ENCODE results near the gene ZBP1. TPM values are rescaled to one million over a fixed set of nuclear protein-coding genes. Genes with fewer than 3 reads are reported as not detected.

Gene ZBP1
- total RNA-seq, 1 experiment from 2014 or later: not detected

DNA sequence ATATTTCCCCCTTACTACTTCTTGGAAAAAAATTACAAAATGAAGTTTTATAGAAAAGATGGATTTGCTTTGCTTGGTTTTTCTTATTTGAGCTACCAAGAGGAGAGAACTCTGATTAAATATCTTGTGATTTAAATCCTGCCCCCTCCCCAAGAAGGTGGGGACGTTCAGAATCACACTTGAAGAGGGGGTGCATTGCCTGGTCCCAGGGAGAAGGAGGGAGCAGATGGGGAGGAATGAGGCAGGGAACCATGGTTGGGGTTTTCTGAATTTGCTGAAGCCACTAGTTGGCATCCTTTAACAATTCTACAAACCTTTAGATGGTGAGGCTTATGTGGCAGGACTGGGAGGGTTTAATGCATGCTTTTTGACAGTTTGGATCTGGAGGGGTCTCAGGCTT is 53.8 kb downstream of the ZBP1 start:
- Mint-ChIP-seq H3K9me3 (ENCODE audit: unreplicated experiment) (no peaks in the 10 kb centered on the region), H3K4me1 (ENCODE audit: low read depth, unreplicated experiment) (no peaks in the 10 kb centered on the region), H3K27ac (ENCODE audit: unreplicated experiment) (no peak overlapping the region), H3K4me3 (ENCODE audit: unreplicated experiment) (no peak overlapping the region), H3K36me3 (ENCODE audit: insufficient read depth, unreplicated experiment) (no peaks in the 10 kb centered on the region), H3K27me3 (ENCODE audit: insufficient read depth, unreplicated experiment) (peaks cover 17% of the 10 kb centered on the region)
- no peaks in the 10 kb centered on the region for H3K27me3 ChIP-seq (replicated peaks; ENCODE audit: control insufficient read depth, insufficient read depth, low read length)
- ChIA-PET POLR2A (no interaction called here), CTCF (no interaction called here)
- no peaks in the 10 kb centered on the region for H3K4me1 ChIP-seq
- no peak for DNase-seq
- H3K9me3 ChIP-seq: no peaks in the 10 kb centered on the region
- H3K4me3 ChIP-seq (ENCODE audit: low read depth, low read length): no peak overlapping the region
- no TSS peak for BruUV-seq (replicated peaks)
- intact Hi-C loops (cut with micrococcal nuclease; ENCODE audit: unreplicated experiment): no loop called here
- no peaks in the 10 kb centered on the region for H3K36me3 ChIP-seq (ENCODE audit: control insufficient read depth, insufficient read depth, low read length)
- no peak for TF ChIP-seq CTCF (IDR thresholded peaks at IDR 0.05; ENCODE audit: insufficient read depth in 1 of 2, low read depth in 1 of 2, low read length in 1 of 2, severe bottlenecking in 1 of 2, unreplicated experiment in 1 of 2)

GRCh38 chr20:57564951-57565642 is 55.1 kb downstream of the ZBP1 start:
- H3K4me1 ChIP-seq: peaks cover 11% of the 10 kb centered on the region; the same call in 1 of the 2 replicates
- intact Hi-C loops (cut with micrococcal nuclease; ENCODE audit: unreplicated experiment): no loop called here
- H3K9me3 Mint-ChIP-seq (ENCODE audit: unreplicated experiment): no peaks in the 10 kb centered on the region
- no peak for DNase-seq
- peaks cover 3% of the 10 kb centered on the region; the same call in 1 of the 2 replicates for H3K9me3 ChIP-seq
- H3K27me3 Mint-ChIP-seq (ENCODE audit: insufficient read depth, unreplicated experiment): peaks cover 17% of the 10 kb centered on the region
- H3K4me1 Mint-ChIP-seq (ENCODE audit: low read depth, unreplicated experiment): no peaks in the 10 kb centered on the region
- no peak overlapping the region for H3K4me3 ChIP-seq (ENCODE audit: low read depth, low read length)
- no peaks in the 10 kb centered on the region for H3K27me3 ChIP-seq (replicated peaks; ENCODE audit: control insufficient read depth, insufficient read depth, low read length)
- TF ChIP-seq CTCF (IDR thresholded peaks at IDR 0.05; ENCODE audit: insufficient read depth in 1 of 2, low read depth in 1 of 2, low read length in 1 of 2, severe bottlenecking in 1 of 2, unreplicated experiment in 1 of 2): no peak
- H3K4me3 Mint-ChIP-seq (ENCODE audit: unreplicated experiment): no peak overlapping the region
- no peak overlapping the region for H3K27ac Mint-ChIP-seq (ENCODE audit: unreplicated experiment)
- no TSS peak for BruUV-seq (replicated peaks)
- no peaks in the 10 kb centered on the region for H3K36me3 ChIP-seq (ENCODE audit: control insufficient read depth, insufficient read depth, low read length)
- CTCF ChIA-PET: interaction anchor here (1.3 kb wide), 1 partner anchor 14 kb away, joined by 3 read pairs; no protein-coding TSS in a partner anchor
- no peaks in the 10 kb centered on the region for H3K36me3 Mint-ChIP-seq (ENCODE audit: insufficient read depth, unreplicated experiment)
- POLR2A ChIA-PET: no interaction called here

DNA sequence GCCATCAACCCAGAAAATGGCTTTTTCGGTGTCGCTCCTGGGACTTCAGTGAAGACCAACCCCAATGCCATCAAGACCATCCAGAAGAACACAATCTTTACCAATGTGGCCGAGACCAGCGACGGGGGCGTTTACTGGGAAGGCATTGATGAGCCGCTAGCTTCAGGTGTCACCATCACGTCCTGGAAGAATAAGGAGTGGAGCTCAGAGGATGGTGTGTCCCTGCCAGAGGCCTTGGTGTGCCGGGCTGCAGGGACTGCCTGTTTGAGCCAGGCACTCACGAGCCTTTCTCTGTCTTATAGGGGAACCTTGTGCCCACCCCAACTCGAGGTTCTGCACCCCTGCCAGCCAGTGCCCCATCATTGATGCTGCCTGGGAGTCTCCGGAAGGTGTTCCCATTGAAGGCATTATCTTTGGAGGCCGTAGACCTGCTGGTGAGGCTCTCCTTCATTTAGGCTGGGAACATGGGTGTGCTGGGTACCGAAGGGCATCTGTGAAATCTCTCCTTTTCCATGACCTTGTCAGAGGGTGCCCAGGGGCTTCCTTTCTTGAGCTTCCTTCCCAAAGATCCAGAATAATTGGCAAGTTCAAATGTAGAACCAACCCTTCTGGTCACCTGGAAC is 55.9 kb downstream of the ZBP1 start:
- BruUV-seq (replicated peaks): no TSS peak
- no peak for TF ChIP-seq CTCF (IDR thresholded peaks at IDR 0.05; ENCODE audit: insufficient read depth in 1 of 2, low read depth in 1 of 2, low read length in 1 of 2, severe bottlenecking in 1 of 2, unreplicated experiment in 1 of 2)
- CTCF ChIA-PET: interaction anchor here (1.3 kb wide), 1 partner anchor 15 kb away, joined by 3 read pairs; no protein-coding TSS in a partner anchor
- POLR2A ChIA-PET: no interaction called here
- Mint-ChIP-seq H3K27ac (ENCODE audit: unreplicated experiment) (no peak overlapping the region), H3K36me3 (ENCODE audit: insufficient read depth, unreplicated experiment) (no peaks in the 10 kb centered on the region), H3K4me1 (ENCODE audit: low read depth, unreplicated experiment) (peaks cover 1% of the 10 kb centered on the region), H3K4me3 (ENCODE audit: unreplicated experiment) (no peak overlapping the region), H3K27me3 (ENCODE audit: insufficient read depth, unreplicated experiment) (peaks cover 18% of the 10 kb centered on the region), H3K9me3 (ENCODE audit: unreplicated experiment) (no peaks in the 10 kb centered on the region)
- Histone ChIP-seq H3K27me3 (replicated peaks; ENCODE audit: control insufficient read depth, insufficient read depth, low read length) (no peaks in the 10 kb centered on the region), H3K4me3 (ENCODE audit: low read depth, low read length) (no peak overlapping the region), H3K36me3 (ENCODE audit: control insufficient read depth, insufficient read depth, low read length) (no peaks in the 10 kb centered on the region), H3K9me3 (peaks cover 4% of the 10 kb centered on the region; the same call in 1 of the 2 replicates), H3K4me1 (peaks cover 14% of the 10 kb centered on the region; the same call in 1 of the 2 replicates)
- intact Hi-C loops (cut with micrococcal nuclease; ENCODE audit: unreplicated experiment): no loop called here
- no peak for DNase-seq
